Measurements from ENCODE around the gene CSNK2B.
A peak's percentile ranks its signal among the peaks of the same experiment; 100 is the strongest.

Gene CSNK2B

DNA sequence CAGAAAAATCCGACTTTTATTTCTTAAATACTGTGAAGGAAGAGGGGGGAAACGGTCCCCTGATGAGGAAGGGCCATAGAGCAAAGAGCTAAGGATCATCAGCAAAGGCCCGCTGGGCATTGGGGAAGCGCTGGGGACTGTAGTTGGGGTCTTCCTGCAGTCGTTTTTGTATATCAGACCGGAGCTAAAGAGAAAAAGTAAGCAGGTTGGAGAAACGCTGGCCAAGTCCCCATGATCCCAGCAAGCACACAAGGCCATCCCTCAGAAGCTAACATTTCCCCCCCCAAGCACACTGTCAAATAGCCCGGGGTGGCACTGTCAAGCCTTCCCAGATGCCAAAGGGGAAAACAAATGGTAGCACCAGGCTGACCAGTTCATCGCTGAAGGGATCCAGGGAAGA is 26.8 kb upstream of the CSNK2B start:
- DNase-seq: no peak

GRCh38 chr6:31639449-31639861 is 26.4 kb upstream of the CSNK2B start:
- DNase-seq: no peak

DNA sequence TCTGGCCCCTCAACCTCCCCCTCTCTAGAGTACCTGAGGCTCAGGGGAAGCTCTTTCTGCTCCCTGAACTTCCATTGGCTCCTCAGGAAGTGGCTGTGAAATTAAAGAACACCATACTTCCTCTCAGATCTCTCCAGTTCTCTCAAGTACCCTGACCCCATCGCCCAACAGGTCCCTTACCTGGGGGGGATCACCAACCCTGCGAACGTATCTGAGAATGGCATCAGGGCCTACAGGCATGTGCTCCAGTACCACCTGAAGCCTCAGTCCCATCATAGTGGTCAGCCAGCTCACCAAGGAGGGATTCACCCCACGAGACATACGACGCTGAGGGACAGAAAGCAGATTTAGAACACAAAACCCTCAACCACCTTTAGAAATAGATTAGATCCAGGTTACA is 25.3 kb upstream of the CSNK2B start:
- DNase-seq: no peak

- no peak for DNase-seq
Measured at GRCh38 chr6:31641370-31641769, 24.5 kb upstream of the CSNK2B start.

GRCh38 chr6:31642798-31643570 is 22.9 kb upstream of the CSNK2B start:
- no peak for DNase-seq

- DNase-seq: no peak
Measured at GRCh38 chr6:31643818-31644454, 21.9 kb upstream of the CSNK2B start.

DNA sequence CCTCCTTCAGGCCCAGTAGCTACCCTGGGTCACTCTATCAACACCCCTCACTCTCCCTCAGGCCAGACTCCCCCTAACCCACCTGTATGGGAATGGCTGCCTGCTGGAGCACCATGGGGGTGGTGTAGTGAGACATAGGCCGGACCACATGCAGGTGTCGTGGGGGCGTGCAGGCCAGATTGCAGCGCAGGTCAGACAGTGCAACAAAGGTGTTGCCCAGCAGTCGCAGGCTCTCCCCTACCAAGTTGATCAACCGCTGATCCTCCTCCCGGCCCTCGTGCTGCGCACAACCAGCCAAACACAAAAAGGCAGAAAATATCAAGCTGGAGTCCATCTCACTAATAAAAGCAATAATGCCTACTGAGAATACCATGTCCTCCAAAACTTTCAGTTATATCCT is 20.6 kb upstream of the CSNK2B start:
- no peak for DNase-seq

- DNase-seq: peak in 1 of 5 donors; percentile 78
Measured at GRCh38 chr6:31651602-31652191, 14.2 kb upstream of the CSNK2B start.

DNA sequence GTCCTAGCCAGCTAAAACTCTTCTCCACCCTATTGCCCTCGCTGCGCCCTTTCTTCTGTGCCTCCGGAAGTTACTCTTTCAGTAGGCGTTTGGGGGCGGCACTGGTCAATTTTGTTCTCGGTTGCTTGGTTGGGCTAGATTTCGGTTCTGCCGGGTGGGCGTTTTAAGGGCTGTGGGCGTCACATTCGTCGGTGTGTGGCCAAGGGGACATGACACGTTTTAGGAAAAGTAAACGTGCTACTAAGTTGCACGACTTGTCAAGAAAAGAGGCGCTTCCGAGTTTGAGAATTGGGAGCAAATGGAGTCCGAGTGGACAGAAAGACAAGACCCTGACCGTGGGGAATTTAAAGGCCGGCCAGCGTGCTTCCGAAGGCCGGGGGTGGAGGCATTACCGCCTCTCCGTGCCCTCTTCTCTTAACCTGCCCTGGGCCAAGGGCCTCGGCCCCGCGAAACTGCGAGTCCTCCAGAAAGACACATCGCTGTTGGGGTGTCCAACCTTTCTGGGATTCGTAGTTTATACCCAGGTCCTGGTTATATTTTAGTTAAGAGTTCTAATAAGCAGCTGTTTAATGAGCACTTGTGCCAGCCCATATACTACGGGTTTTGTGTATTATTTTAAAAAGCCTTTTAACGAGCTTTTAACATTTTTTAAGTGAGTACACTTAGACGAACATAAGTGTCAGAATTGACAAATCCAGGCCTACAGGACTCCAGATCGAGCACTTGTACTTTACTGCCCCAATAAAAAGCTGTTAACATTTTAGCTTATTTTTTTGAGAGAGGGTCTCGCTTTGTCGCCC is 12.8 kb upstream of the CSNK2B start:
- peak in 4 of 5 donors; percentile 68 to 85 (median 78) for DNase-seq

DNA sequence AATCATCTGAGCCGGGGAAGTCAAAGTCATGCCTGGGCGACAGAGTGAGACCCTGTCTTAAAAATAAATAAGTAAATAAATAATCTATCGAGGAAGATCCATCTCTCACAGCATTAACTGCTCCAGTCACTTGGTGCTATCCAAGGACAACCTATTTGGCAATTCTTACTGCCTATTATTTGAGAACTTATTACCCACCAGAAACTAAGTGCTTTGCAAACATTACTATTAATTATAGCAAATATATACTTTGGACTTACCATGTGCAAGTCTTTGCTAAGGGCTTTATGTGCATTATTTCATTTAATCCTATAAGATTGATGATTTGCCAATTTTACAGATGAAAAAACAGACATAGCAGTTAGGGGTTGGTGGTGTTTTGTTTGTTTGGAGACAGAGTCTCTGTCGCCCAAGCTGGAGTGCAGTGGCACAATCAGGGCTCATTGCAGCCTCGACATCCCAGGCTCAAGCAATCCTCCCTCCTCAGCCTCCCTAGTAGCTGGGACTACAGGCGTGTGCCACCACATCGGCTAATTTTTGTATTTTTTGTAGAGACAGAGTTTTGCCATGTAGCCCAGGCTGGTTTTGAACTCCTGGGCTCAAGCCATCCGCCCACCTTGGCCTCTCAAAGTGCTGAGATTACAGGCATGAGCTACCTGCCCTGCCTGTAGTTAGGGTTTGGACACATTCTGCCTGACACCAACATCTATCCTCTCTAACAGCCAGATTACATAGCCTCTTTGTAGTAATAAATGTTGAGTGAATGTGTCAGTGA is 11.1 kb upstream of the CSNK2B start:
- DNase-seq: no peak

DNA sequence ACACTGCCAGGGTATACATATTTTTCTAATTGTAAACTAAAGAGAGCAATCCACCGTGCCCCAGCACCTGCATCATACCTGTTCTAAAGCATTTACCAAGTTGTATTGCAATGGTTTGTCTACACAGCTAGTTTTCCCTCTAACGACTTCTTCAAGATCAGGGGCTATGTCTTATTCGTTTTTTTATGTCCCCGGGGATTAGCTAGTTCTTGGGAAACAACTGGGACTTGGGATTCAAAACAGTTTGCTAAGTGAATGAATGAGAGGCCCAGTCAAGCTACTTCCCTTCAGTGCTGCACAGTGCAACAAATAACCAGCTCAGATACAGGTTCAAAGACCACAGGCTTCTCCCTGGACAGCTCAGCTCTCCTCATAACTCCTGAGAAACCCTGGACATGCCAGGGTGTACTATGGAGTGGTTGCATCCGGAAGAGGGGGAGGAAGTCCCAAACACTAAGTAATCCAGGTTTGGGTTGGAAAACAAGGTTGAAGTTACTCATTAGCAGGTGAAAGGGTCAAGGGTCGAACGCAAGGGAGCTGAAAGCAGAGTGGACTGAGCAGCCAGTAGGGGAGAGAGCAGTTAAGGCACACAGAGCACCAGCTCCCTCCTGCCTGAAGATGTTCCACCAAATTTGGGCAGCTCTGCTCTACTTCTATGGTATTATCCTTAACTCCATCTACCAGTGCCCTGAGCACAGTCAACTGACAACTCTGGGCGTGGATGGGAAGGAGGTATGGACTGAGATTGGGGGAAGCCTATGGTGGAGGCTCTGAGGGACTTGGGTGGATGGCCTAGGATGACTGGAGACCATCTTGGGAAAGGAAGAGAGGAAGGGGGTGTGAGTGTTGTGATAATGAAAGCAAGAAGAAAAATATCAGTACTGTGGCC is 10.3 kb upstream of the CSNK2B start, which contains the start of gene APOM:
Gene APOM, plus strand, starts transcription at position 546 of the 889 bp plus-strand sequence. Its CDS starts 73 bp downstream, at position 619.
- DNase-seq: no peak

DNA sequence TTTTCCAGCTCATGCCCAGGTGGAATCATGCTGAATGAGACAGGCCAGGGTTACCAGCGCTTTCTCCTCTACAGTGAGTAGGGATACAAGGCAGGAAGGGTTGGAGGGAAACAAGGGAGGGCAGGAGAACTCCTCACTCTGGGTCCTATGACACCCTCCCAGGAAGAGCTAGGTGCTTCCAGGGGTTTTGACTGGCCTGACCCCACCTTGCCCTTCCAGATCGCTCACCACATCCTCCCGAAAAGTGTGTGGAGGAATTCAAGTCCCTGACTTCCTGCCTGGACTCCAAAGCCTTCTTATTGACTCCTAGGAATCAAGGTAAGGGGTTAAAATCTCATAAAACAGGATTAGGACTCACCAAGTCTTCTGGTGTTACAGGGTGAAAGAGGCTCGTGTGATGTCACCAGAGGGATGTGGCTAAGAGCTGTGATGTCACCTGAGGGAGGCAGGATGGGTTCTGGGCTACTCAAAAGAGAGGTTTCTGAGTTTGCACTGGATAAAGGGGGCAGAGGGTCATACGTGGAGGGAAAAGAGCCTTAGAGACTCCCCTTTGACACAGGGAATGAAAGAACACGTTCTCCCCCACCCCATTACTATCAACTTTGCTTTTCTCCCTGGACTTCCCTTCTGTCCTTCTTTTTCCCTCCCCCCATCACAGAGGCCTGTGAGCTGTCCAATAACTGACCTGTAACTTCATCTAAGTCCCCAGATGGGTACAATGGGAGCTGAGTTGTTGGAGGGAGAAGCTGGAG is 8.3 kb upstream of the CSNK2B start:
- DNase-seq: peak in 1 of 5 donors; percentile 62

GRCh38 chr6:31658158-31658688 is 7.7 kb upstream of the CSNK2B start:
- no peak for DNase-seq

- no peak for DNase-seq
Measured at GRCh38 chr6:31658983-31659648, 6.8 kb upstream of the CSNK2B start.

DNA sequence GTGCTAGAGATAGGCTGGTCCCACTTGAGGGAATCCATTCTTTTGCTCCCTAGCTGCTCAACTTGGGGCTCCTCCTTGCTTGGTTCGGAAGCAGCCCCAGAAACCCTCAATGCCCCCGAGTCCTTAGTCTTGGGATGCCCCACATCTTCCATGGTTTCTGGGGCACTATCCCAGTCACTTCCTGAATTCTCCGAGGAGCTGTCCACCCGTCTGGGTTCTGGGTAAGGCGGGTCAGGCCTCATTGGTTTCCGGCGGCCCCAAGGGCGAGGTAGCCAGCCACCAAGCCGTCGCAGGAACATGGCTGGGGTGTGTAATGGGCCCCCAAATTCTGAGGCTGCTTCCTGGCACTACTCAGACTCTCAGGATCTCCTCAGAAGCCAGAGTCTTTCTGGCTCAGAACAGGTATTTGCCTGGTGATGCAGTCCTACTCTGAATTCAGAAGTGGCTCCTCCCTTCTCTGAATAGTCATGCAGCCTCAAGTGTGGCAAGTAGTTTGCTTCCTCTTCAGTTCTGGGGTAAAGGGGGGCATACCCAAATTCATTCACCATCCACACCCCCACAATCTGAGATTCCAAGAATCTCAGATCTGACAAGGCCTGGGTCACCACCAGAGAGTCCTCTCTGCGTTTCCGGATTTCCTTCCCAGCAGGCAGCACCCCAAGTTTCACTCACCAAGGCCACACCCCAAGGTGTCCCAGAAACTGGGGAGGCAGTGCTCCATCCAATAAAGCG is 6.1 kb upstream of the CSNK2B start:
- DNase-seq: peak in 1 of 5 donors; percentile 42

DNA sequence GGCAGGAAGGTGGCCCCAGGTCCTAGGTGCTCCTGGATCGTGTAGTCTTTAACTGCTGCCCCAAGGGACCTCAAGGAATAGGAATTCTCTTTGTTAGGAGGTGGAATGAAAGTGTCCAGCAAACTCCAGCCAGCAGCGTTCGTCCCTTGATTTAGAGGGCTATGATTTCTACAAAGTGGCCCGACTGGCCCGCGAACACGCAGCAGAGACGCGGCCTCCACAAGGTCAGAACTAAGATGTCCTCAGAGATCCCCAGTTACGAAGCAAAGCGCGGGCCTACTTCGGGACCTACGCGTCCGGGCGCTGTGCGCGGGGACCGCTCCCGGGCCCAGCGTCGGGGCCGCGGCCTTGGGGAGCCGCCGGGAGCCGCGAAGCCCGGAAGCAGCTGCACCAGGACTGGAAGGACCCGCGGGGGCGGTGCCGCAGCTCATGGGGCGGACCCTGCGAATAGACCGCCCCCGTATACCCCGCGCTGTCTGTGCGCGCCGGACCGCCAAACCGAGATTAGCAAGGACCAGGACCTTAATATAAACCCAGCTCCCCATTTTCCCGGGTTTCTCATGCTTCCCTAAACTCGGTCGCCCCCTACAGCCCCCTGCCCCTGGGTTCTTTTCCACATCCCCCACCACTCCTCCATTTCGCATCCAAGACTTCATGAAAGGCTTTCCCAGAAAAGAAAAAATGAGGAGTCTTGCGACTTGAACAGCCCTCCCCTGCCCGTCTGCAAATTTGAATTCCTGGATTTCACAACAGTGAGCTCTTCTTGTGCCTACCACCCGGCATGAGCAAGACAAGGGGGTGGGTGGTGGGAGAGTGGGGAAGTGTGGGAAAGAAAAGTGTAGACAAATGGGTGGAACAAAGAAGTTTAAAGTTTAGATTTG is 5.3 kb upstream of the CSNK2B start, which contains the start of gene C6orf47:
Gene C6orf47, minus strand, starts transcription at position 398 of the 881 bp plus-strand sequence. CDS start 831 bp downstream, outside the sequence.
- peak; percentile 60 to 79 (median 68) for DNase-seq

Measured in T-helper 1 cell (primary cell).